Right ventricle myocardium superior (tissue), 1 donor: ENCODE measurements around the gene CAPN6. TPM values are rescaled to one million over a fixed set of nuclear protein-coding genes. Genes with fewer than 3 reads are reported as not detected.

ENCODE experiments used
- ATAC-seq: fragments of 200-7000 bp; cut with Tn5 transposase; one replicate; pipeline ENCODE4 v1.9.1; 2020; ENCODE audit warnings: mild to moderate bottlenecking; ENCODE audit not compliant: poor library complexity
- DNase-seq: peaks from one replicate; pipeline ENCODE4 v3.0.0-alpha.2; 2020
- intact Hi-C: fragments of 100-400 bp; cut with DNase I; formaldehyde crosslinking; loops from one replicate; pipeline ENCODE4 v1.11.2; 2022
- total RNA-seq: library from RNA; stranded (reverse); fragmentation: NEBNext Ultra II Directional; extraction: Animal tissue kit (Norgen Biotek cat#: 25700); gene quantifications from one replicate; pipeline ENCODE4 v1.2.1, GENCODE V29; 2021
- donor health status: DM: no; HTN: yes; CAD: no; lungs with severe emphysema.

CAPN6 gene
- total RNA-seq, 1 donor from 2014 or later: 0.08 TPM

- DNase-seq (no peak), ATAC-seq (no peak)
- intact Hi-C loops: no loop called here
Measured at GRCh38 chrX:111244235-111244750, 26.0 kb downstream of the CAPN6 start.

- DNase-seq (no peak), ATAC-seq (no peak)
- intact Hi-C loops: no loop called here
Measured at GRCh38 chrX:111216293-111216801, 53.9 kb downstream of the CAPN6 start.

- DNase-seq: no peak
- intact Hi-C loops: no loop called here
Measured at GRCh38 chrX:111207851-111208250, 62.4 kb downstream of the CAPN6 start.

GRCh38 chrX:111200327-111200726 is 70.0 kb downstream of the CAPN6 start:
- ATAC-seq: no peak

More at GRCh38 chrX:111207851-111208250, 62.4 kb downstream of the CAPN6 start:
- ATAC-seq: no peak

GRCh38 chrX:111199505-111199904 is 70.8 kb downstream of the CAPN6 start:
- intact Hi-C loops: no loop called here
- DNase-seq (no peak), ATAC-seq (no peak)

More at GRCh38 chrX:111200327-111200726, 70.0 kb downstream of the CAPN6 start:
- no peak for DNase-seq
- intact Hi-C loops: no loop called here

Other genes starting within 250 kb of the CAPN6 start
- 0.35 TPM for gene PAK3, start 174.3 kb downstream of the CAPN6 start, total RNA-seq
- not detected for gene DCX, start 141.7 kb upstream of the CAPN6 start, total RNA-seq
- not detected for gene SERTM2, start 241.2 kb upstream of the CAPN6 start, total RNA-seq